Measurements from ENCODE around the gene IGLL1.

- TF ChIP-seq, protein P1, sequence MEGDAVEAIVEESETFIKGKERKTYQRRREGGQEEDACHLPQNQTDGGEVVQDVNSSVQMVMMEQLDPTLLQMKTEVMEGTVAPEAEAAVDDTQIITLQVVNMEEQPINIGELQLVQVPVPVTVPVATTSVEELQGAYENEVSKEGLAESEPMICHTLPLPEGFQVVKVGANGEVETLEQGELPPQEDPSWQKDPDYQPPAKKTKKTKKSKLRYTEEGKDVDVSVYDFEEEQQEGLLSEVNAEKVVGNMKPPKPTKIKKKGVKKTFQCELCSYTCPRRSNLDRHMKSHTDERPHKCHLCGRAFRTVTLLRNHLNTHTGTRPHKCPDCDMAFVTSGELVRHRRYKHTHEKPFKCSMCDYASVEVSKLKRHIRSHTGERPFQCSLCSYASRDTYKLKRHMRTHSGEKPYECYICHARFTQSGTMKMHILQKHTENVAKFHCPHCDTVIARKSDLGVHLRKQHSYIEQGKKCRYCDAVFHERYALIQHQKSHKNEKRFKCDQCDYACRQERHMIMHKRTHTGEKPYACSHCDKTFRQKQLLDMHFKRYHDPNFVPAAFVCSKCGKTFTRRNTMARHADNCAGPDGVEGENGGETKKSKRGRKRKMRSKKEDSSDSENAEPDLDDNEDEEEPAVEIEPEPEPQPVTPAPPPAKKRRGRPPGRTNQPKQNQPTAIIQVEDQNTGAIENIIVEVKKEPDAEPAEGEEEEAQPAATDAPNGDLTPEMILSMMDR (conservative IDR thresholded peaks at IDR 0.05; ENCODE audit: low read depth in 2 of 2): no peak
- TF ChIP-seq POLR2AphosphoS5 (IDR thresholded peaks at IDR 0.05; ENCODE audit: low read depth): no peak
- TF ChIP-seq EZH2 (IDR thresholded peaks at IDR 0.05; ENCODE audit: low read depth, unreplicated experiment): no peak
Measured at GRCh38 chr22:23547818-23548500, 32.1 kb downstream of the IGLL1 start.

Data from GM23338 (cell line).